NT2/D1 (cell line): ENCODE results near the gene IL4R.
"Not testable (repeated sequence)": the region's sequence is repeated elsewhere in the genome, so short reads cannot be mapped to it uniquely, and the experiment has no call there.

ENCODE experiments used
- DNase-seq: peaks from one replicate; pipeline ENCODE4 v3.0.0-alpha.2; 2011; ENCODE audit warnings: low read depth, low spot score
- H3K27me3 ChIP-seq: 2 replicates; pipeline ENCODE4 v1.6.0; 2011; ENCODE audit warnings: mild to moderate bottlenecking; ENCODE audit not compliant: insufficient read length, insufficient read depth
- H3K36me3 ChIP-seq: 2 replicates; pipeline ENCODE4 v1.6.1; 2011; ENCODE audit warnings: mild to moderate bottlenecking, low read length, mixed read lengths; ENCODE audit not compliant: insufficient read depth, insufficient read length
- H3K4me1 ChIP-seq: 2 replicates; pipeline ENCODE4 v1.5.1; 2011; ENCODE audit not compliant: insufficient read depth, insufficient read length
- H3K4me3 ChIP-seq: 2 replicates; pipeline ENCODE4 v1.5.1; 2011; ENCODE audit warnings: low read depth; ENCODE audit not compliant: insufficient read length
- H3K9ac ChIP-seq: 2 replicates; pipeline ENCODE4 v1.6.0; 2011; ENCODE audit warnings: low read depth; ENCODE audit not compliant: insufficient read length
- H3K9me3 ChIP-seq: 2 replicates; pipeline ENCODE4 v1.5.1; 2011; ENCODE audit warnings: mild to moderate bottlenecking, low read length; ENCODE audit not compliant: insufficient read depth
- SUZ12 ChIP-seq: IDR thresholded peaks from 2 replicates; pipeline ENCODE4 v1.6.1; 2011; ENCODE audit not compliant: insufficient read length, insufficient read depth; ENCODE audit errors: extremely low read depth
- YY1 ChIP-seq: IDR thresholded peaks from 2 replicates; pipeline ENCODE4 v1.6.1; 2011; ENCODE audit not compliant: insufficient read length, insufficient read depth
- ZNF274 ChIP-seq: IDR thresholded peaks from 2 replicates; pipeline ENCODE4 v1.6.1; 2011; ENCODE audit warnings: mild to moderate bottlenecking, low read depth, low read length

The IL4R gene

GRCh38 chr16:27270349-27270748 is 43.4 kb upstream of the IL4R start:
- Histone ChIP-seq H3K4me1 (no peaks in the 10 kb centered on the region), H3K9me3 (no peaks in the 10 kb centered on the region), H3K27me3 (no peaks in the 10 kb centered on the region), H3K4me3 (no peak overlapping the region), H3K36me3 (no peaks in the 10 kb centered on the region), H3K9ac (no peak overlapping the region)
- no peak for DNase-seq
- no peak for TF ChIP-seq YY1
- no peak for TF ChIP-seq ZNF274
- TF ChIP-seq SUZ12, result no peak

- Histone ChIP-seq H3K4me3 (no peak overlapping the region), H3K36me3 (no peaks in the 10 kb centered on the region), H3K27me3 (no peaks in the 10 kb centered on the region), H3K9me3 (no peaks in the 10 kb centered on the region), H3K4me1 (no peaks in the 10 kb centered on the region), H3K9ac (no peak overlapping the region)
- TF ChIP-seq YY1, result no peak
- no peak for TF ChIP-seq ZNF274
- TF ChIP-seq SUZ12, result no peak
- no peak for DNase-seq
Observed at GRCh38 chr16:27272076-27272475, 41.7 kb upstream of the IL4R start.

GRCh38 chr16:27272697-27273096 is 41.1 kb upstream of the IL4R start:
- not testable (repeated sequence) for H3K27me3 ChIP-seq, H3K9me3 ChIP-seq, H3K36me3 ChIP-seq, H3K4me3 ChIP-seq, H3K9ac ChIP-seq, DNase-seq, H3K4me1 ChIP-seq

- H3K9me3 ChIP-seq, result no peaks in the 10 kb centered on the region
- H3K9ac ChIP-seq, result no peak overlapping the region
- no peaks in the 10 kb centered on the region for H3K4me1 ChIP-seq
- H3K4me3 ChIP-seq, result no peak overlapping the region
- no peaks in the 10 kb centered on the region for H3K27me3 ChIP-seq
- DNase-seq, result no peak
- H3K36me3 ChIP-seq, result no peaks in the 10 kb centered on the region
- TF ChIP-seq SUZ12 (no peak), ZNF274 (no peak), YY1 (no peak)
Observed at GRCh38 chr16:27273330-27273669, 40.5 kb upstream of the IL4R start.

- Histone ChIP-seq H3K4me3 (no peak overlapping the region), H3K36me3 (no peaks in the 10 kb centered on the region), H3K9ac (no peak overlapping the region), H3K27me3 (no peaks in the 10 kb centered on the region), H3K4me1 (no peaks in the 10 kb centered on the region), H3K9me3 (no peaks in the 10 kb centered on the region)
- TF ChIP-seq SUZ12 (no peak), ZNF274 (no peak), YY1 (no peak)
- no peak for DNase-seq
Observed at GRCh38 chr16:27273670-27274423, 39.9 kb upstream of the IL4R start.

GRCh38 chr16:27274424-27274874 is 39.3 kb upstream of the IL4R start:
- not testable (repeated sequence) for H3K4me1 ChIP-seq

GRCh38 chr16:27275394-27275793 is 38.4 kb upstream of the IL4R start:
- Histone ChIP-seq H3K27me3 (no peaks in the 10 kb centered on the region), H3K9ac (no peak overlapping the region), H3K4me3 (no peak overlapping the region), H3K4me1 (no peaks in the 10 kb centered on the region), H3K36me3 (no peaks in the 10 kb centered on the region), H3K9me3 (no peaks in the 10 kb centered on the region)
- TF ChIP-seq SUZ12 (no peak), ZNF274 (no peak), YY1 (no peak)
- no peak for DNase-seq

More at GRCh38 chr16:27274424-27274874, 39.3 kb upstream of the IL4R start:
- not testable (repeated sequence) for H3K27me3 ChIP-seq, DNase-seq, H3K4me3 ChIP-seq, H3K36me3 ChIP-seq, H3K9me3 ChIP-seq, H3K9ac ChIP-seq

- Histone ChIP-seq H3K4me3 (no peak overlapping the region), H3K9ac (no peak overlapping the region), H3K9me3 (no peaks in the 10 kb centered on the region), H3K4me1 (no peaks in the 10 kb centered on the region), H3K36me3 (no peaks in the 10 kb centered on the region), H3K27me3 (no peaks in the 10 kb centered on the region)
- TF ChIP-seq ZNF274 (no peak), SUZ12 (no peak), YY1 (no peak)
- no peak for DNase-seq
Observed at GRCh38 chr16:27281243-27281642, 32.5 kb upstream of the IL4R start.
